ENCODE results near the gene NTF3. TPM values are rescaled to one million over a fixed set of nuclear protein-coding genes. Genes with fewer than 3 reads are reported as not detected.

Gene NTF3
- total and polyA plus RNA-seq, 2 donors (not counting 1 experiment from before 2014, with no cell fraction given) = not detected

DNA sequence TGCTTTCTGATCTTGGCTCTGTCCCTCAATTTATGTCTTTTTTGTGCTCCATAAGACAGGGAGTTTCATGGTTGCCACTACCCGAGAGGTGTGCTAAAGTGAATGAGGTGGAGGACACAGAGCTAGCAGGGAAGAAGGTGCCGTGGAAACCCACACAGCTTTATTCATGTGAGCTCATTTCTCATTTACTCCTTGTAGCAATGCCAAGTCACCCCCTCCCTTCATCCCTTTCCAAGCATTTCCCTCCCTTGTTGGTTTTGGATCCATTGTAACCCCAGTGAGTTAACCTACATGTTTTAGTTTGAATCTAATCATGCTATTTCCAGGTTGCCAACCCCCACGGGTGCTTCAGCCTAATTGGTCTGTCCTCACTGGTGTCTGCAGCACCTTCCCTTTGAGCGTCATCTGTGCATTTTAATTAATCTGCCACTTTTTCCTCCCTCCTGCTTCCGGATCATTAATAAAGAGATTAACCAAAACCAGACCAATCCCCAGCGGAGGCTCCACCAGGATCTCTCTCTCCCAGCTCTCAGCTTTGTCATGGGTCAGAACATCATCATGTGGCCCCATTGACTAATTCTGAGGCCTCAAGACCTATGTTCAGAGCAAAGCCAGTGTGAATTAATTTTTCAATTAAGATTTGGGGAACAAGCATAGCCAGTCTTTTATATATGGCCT, 56.2 kb downstream of the NTF3 start:
- 97% methylated on average over 4 of the region's 6 CpGs for whole genome bisulfite sequencing (ENCODE audit: insufficient coverage)
- TF ChIP-seq EZH2 (IDR thresholded peaks at IDR 0.05; ENCODE audit: borderline replicate concordance, insufficient read depth, low read depth, low read length, poor library complexity, severe bottlenecking) (no peak), CTCF (IDR thresholded peaks at IDR 0.05) (no peak)
- H3K27ac ChIP-seq (ENCODE audit: low read length in 2 of 2) = no peak overlapping the region
- DNase-seq (no peak), ATAC-seq (ENCODE audit: low read depth) (no peak)
- Mint-ChIP-seq H3K9me3 (ENCODE audit: insufficient read depth) (no peaks in the 10 kb centered on the region), H3K27ac (no peak overlapping the region), H3K4me3 (no peak overlapping the region), H3K27me3 (peaks cover 6% of the 10 kb centered on the region), H3K4me1 (no peaks in the 10 kb centered on the region)
- H3K4me3 ChIP-seq (ENCODE audit: control extremely low read depth in 1 of 5, extremely low read depth in 1 of 5, insufficient read depth in 1 of 5, low read depth in 2 of 5, low read length in 4 of 5) = no peak overlapping the region
- POLR2A ChIA-PET = no interaction called here
- H3K4me1 ChIP-seq (ENCODE audit: control insufficient read depth in 2 of 2, insufficient read depth in 2 of 2, low read length in 2 of 2) = no peaks in the 10 kb centered on the region
- CTCF ChIA-PET = no interaction called here
- no peaks in the 10 kb centered on the region for H3K9me3 ChIP-seq (ENCODE audit: control extremely low read depth in 1 of 3, control insufficient read depth in 2 of 3, insufficient read depth in 1 of 3, low read length in 2 of 3)
- H3K27me3 ChIP-seq (replicated peaks in 1 of 4; ENCODE audit: control extremely low read depth in 1 of 4, control insufficient read depth in 3 of 4, insufficient read depth in 4 of 4, low read length in 3 of 4) = no peaks in the 10 kb centered on the region
- H4K20me1 ChIP-seq (ENCODE audit: control insufficient read depth, insufficient read depth, low read length, poor library complexity, severe bottlenecking) = no peaks in the 10 kb centered on the region
- no peaks in the 10 kb centered on the region for H3K79me2 ChIP-seq (ENCODE audit: control insufficient read depth, insufficient read depth, low read length)
- intact Hi-C loops (cut with micrococcal nuclease) = no loop called here
- H2AFZ ChIP-seq (ENCODE audit: insufficient read depth, low read depth, low read length, poor library complexity, severe bottlenecking) = no peak overlapping the region
- H3K36me3 ChIP-seq (replicated peaks in 1 of 2; ENCODE audit: control extremely low read depth in 1 of 2, control insufficient read depth in 1 of 2, extremely low read depth in 1 of 2, insufficient read depth in 2 of 2, low read length in 1 of 2) = no peaks in the 10 kb centered on the region
- no peak overlapping the region for H3K9ac ChIP-seq (ENCODE audit: low read length)
- H3K4me2 ChIP-seq (replicated peaks; ENCODE audit: low read depth, low read length, poor library complexity, severe bottlenecking) = no peak overlapping the region

GRCh38 chr12:5488626-5488955, 56.7 kb downstream of the NTF3 start:
- Histone ChIP-seq H3K4me1 (ENCODE audit: control insufficient read depth in 2 of 2, insufficient read depth in 2 of 2, low read length in 2 of 2) (no peaks in the 10 kb centered on the region), H2AFZ (ENCODE audit: insufficient read depth, low read depth, low read length, poor library complexity, severe bottlenecking) (no peak overlapping the region), H4K20me1 (ENCODE audit: control insufficient read depth, insufficient read depth, low read length, poor library complexity, severe bottlenecking) (no peaks in the 10 kb centered on the region), H3K79me2 (ENCODE audit: control insufficient read depth, insufficient read depth, low read length) (no peaks in the 10 kb centered on the region), H3K36me3 (replicated peaks in 1 of 2; ENCODE audit: control extremely low read depth in 1 of 2, control insufficient read depth in 1 of 2, extremely low read depth in 1 of 2, insufficient read depth in 2 of 2, low read length in 1 of 2) (no peaks in the 10 kb centered on the region), H3K4me3 (ENCODE audit: control extremely low read depth in 1 of 5, extremely low read depth in 1 of 5, insufficient read depth in 1 of 5, low read depth in 2 of 5, low read length in 4 of 5) (no peak overlapping the region), H3K9ac (ENCODE audit: low read length) (no peak overlapping the region), H3K9me3 (ENCODE audit: control extremely low read depth in 1 of 3, control insufficient read depth in 2 of 3, insufficient read depth in 1 of 3, low read length in 2 of 3) (no peaks in the 10 kb centered on the region), H3K27me3 (replicated peaks in 1 of 4; ENCODE audit: control extremely low read depth in 1 of 4, control insufficient read depth in 3 of 4, insufficient read depth in 4 of 4, low read length in 3 of 4) (no peaks in the 10 kb centered on the region), H3K27ac (ENCODE audit: low read length in 2 of 2) (no peak overlapping the region), H3K4me2 (replicated peaks; ENCODE audit: low read depth, low read length, poor library complexity, severe bottlenecking) (no peak overlapping the region)
- H3K4me3 Mint-ChIP-seq = no peak overlapping the region
- TF ChIP-seq EZH2 (IDR thresholded peaks at IDR 0.05; ENCODE audit: borderline replicate concordance, insufficient read depth, low read depth, low read length, poor library complexity, severe bottlenecking) (no peak), CTCF (IDR thresholded peaks at IDR 0.05) (no peak)
- ATAC-seq (ENCODE audit: low read depth) (no peak), DNase-seq (no peak)
- ChIA-PET CTCF (no interaction called here), POLR2A (no interaction called here)
- no CpG with 5 or more reads among the region's 2 CpGs for WGBS (ENCODE audit: insufficient coverage)
- intact Hi-C loops (cut with micrococcal nuclease) = no loop called here
- H3K27me3 Mint-ChIP-seq = peaks cover 6% of the 10 kb centered on the region
- no peak overlapping the region for H3K27ac Mint-ChIP-seq
- H3K4me1 Mint-ChIP-seq = no peaks in the 10 kb centered on the region
- H3K9me3 Mint-ChIP-seq (ENCODE audit: insufficient read depth) = no peaks in the 10 kb centered on the region

All from B cell (primary cell).